GM21619 (cell line): ENCODE results near the gene TRAIP.
"Not testable (repeated sequence)": the region's sequence is repeated elsewhere in the genome, so short reads cannot be mapped to it uniquely, and the experiment has no call there.

ENCODE experiments used
- ATAC-seq: cut with Tn5 transposase; IDR thresholded peaks from one replicate; pipeline ENCODE4 v1.9.1; 2021; ENCODE audit not compliant: unreplicated experiment

TRAIP gene

DNA sequence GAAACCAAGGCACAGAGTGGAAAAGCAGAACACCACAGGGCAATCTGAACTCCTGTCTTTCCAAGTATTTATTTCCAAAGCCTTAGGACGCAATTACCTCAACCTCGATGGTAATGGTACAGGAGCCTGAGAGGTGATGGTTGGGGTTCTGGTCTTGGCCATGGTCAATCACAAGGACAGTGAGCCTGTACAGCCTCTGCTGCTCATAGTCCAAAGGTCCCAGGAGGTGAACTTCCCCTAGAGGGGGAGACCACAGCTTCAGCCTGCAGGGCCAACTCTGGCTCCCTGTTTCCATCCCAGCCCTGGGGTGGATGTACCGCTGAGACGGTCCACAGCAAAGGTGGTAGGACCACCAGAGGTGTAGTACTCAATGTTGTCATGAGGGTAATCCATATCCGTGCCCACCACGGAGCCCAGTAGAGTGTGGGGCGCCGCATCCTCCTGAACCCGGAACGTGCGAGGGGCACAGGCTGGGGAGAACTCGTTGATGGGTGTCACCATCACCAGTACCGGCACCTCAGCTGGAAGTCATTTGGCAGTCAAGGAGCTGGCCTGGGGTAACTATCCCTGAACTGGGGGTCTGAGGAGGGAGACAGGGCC is 62.8 kb downstream of the TRAIP start:
- no peak for ATAC-seq

DNA sequence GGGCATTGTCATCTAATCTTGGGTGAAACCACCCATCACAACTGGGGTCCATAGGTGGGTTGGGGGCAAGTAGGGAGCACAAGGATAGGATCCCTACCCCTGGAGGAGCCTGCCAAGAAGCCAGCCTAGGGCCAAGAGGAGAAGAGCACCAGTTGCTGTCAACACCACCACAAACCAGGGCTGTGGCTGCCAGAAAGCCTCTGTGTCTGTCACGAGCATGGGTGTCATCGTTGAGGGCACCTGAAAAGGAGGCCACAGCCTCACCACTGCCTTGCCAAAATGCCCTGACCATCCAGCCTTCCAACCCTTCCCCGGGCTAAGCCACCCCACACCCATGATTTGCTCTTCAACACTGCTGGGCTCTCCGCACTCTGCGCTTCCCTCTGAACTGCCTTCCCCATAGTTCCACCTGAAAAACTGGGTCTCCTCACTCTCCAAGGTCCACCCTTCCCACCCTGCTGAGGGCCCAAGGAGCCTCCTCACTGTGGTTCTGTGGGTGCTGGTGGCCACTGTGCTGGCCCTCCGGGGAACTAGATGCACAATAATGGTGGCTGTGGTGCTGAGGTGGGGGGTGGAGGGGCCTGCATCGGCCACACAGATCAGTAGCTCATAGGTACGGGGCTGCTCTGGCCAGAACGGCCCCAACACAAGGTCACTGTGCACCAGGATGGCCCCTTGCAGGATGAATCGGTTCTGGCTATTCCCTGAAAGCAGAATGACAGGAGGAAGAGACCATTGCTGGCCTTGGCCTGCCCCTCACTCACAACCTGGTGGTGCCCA is 63.8 kb downstream of the TRAIP start:
- no peak for ATAC-seq

DNA sequence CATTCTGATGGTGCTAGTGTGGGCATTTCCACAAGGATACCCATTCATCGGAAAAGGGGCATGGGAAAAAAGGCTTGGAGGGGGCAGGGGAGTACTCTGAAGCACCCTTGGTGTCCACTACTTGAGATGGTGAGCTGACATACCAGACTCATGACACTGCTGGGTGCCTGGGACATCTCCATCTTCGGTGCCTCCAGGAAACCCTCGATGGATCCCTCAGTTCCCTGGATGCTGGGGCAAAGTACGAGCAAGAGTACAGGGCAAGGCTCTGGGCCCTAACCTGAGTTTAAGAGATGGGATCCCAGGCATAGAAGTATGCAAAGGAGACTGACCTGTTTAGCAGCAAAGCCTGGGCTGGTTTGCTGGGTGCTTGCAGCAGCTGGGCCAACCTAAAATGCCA is 64.8 kb downstream of the TRAIP start:
- ATAC-seq: no peak

DNA sequence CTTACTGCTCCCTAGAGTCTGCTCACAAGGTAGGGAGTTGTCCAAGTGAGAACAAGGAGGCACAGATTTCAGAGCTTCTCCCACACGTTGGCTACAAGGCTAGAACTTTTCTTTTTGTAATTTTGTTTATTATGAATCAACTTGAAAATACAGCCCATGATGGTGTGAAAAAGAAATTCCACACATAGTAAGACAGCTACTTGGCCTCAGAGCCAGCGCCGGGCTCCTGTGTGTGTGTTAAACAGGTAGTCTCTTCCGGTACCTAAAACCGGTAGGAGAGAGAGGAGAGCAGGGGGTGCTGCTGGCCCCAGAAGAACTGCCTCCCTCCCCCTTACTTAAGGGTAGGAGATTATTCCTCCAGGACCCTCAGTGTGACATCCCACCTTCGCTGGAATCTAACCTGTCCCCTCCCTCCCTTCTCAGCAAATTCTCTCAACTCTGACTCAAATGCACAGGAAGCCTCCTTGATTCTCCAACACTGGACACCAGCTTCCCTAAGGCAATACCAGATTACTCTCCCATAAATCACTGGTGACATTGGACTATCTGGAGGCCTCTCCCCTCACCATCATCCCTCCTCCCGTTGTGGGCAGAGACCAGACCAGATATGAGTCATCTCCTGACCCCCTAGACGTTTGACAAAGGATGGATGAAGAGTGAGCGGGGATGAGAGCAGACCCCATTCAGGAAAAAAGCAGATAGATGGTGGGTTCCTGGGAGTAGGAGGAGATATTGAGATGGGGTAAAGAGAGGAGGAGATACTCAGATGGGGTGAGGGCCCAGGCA is 65.5 kb downstream of the TRAIP start:
- ATAC-seq: no peak

DNA sequence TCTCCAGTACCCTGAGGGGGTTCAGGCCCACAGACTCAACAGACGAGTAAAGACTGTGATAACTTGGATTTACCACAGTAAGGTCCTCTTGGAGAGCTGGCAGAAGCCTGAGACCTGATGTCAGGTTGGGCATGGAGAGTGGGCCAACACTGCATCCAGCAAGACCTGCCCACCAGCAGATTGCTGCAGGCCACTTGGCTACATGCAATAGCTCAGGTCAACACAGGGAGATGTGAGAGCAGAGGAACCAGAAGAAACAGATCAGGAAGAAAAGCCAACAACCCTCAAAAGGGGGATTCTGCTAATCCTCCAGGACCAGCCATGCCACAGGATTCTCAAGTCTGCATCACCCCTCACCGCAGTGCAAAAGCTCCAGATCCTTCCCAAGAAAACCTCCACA is 68.3 kb downstream of the TRAIP start:
- ATAC-seq: no peak

DNA sequence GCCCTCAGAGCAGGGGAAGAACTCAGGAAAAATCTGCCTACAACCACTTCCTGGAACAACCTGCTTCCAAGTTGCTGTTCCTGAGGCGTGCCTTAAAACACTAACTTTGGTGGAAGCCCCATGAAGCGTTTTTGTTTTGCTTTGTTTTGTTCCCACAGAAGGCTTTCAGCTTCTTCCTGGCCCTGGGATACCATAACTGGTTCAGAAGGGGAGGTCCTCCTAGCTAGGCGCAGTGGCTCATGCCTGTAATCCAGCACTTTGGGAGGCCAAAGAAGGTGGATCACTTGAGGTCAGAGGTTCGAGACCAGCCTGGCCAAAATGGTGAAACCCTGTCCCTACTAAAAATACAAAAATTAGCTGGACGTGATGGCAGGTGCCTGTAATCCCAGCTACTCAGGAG is 68.8 kb downstream of the TRAIP start:
- no peak for ATAC-seq

DNA sequence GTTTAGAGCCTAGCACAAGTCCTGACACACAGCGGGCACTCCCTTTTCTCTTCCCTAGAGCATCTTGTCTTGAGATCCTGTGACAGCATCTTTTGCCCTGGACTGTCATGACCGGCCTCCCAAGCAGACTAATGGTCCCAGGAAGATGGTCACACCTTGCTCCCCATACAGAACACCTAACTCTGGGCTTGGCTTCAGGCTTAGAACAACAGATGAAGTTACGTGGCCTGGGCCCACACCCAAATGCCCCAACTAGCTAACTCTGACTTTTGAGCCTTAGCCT is 69.2 kb downstream of the TRAIP start:
- ATAC-seq: no peak

DNA sequence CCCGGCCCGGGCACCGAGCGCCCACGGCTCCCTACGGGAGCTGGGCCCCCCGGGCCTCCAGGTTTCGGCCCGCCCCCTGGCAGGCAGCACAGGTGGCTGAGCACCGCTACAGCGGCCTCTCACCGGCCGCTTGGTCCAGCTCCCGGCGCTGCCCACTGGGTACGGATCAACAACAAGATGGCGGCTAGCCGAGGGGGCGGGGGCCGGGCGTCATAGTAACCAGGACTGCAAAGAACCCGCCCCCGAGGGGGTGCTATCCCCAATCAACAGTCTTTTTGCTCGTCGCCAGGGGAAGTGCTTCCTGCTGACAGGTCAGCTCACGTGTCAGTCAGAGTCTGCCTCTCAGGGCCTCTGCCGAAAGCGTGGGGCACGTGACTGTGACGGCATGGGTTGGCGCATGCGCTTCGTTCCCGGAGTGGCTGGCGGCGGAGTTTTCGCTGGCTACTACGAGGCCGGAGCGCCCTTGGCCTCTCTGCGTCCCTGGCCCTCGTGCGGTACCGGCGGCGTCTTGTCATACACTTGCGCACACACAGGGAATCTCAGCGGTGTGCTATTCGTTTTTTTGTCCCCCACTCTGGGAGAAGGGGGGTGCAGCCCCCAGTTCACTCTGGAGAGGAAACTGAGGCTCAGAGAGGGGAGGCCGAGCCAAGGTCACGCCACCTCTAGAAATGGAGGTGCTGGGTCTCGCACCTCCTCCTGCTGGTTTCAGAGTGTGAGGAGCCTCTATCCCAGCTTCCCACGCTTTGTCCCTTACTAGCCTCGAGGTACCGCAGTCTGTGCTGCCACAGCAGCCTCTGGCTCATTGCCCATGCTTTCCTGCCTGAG is 69.8 kb downstream of the TRAIP start, which contains the start of gene IP6K1:
TSS of gene IP6K1 (minus strand) at position 186 of the 825 bp plus-strand sequence. CDS start 38,502 bp downstream, outside the sequence.
- ATAC-seq: peak; percentile 98

DNA sequence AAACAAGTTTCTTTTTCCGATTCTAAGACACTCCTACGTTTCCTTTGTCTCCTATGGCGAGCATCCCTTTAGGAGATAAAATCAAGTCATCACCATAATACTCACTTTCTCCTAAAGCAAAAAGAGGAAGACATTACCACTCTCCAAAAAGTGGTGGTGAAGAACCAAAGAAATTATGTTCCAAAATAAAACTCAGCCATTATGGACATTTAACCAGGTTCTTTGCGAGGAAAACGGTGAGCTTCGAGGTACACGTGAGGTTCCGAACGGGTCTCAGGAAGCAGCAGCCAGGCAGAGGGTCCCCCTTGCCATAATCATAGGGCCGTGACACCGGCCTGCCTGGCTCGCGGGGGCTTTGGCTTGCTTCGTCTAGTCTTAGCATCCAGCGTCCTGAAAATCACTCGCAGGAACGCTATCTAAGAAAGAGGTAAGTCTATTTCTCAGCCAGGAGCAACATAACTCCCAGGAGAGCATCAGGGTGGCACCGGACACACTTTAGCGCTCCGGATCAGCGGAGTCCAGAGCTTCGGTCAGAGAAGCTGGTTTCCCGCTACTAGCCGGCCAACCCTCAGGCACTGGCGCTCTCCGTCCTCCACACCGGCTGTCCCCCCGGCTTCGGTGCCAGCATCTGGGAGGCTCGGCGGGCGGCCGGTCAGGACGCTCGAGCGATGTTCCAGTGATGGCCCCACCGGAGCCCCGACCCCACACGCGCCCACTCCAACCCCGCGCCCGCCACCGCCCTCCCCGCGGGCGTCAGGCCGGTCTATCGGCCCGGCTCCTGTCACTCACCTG is 70.6 kb downstream of the TRAIP start:
- ATAC-seq: peak; percentile 38

DNA sequence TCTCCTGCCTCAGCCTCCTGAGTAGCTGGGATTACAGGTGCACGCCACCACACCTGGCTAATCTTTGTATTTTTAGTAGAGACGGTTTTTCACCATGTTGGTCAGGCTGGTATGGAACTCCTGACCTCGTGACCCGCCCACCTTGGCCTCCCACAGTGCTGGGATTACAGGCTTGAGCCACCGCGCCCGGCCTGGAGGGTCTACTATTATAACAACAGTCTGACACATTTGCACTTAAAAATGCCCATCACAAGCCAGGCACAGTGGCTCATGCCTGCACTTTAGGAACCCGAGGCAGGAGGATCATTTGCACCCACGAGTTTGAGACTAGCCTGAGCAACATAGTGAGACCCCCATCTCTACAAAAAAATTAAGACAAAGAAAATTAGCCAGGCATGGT is 74.1 kb downstream of the TRAIP start:
- not testable (repeated sequence) for ATAC-seq

DNA sequence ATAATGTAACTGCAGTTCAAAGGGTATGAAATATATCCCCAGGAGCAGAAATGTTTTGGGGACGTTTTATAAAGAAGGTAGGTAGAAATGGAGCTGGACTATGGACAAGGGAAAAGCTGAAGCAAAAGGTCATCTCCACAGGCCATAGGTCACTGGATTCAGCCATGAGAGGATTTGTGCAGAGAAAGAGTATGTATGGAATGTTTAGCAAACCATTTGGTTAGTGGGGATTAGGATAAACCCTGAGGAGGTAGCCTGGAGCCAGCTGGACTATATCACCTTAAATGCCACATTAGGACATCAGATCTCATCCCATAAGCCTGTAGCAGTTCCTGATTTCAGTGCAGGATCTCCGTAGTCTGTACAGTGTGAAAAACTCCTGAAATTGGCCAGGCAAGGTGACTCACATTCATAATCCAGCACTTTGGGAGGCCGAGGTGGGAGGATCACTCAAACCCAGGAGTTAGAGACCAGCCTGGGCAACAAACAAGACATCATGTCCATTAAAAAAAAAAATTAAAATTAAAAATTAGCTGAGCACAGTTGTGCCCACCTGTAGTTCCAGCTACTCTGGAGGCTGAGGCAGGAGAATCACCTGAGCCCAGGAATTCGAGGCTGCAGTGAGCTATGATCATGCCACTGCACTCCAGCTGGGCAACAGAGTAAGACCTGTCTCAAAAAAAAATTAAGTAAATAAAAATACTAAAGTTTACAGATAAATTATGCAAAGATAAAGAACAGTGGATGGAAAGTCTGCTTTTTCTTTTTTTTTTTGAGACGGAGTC is 74.8 kb downstream of the TRAIP start:
- ATAC-seq: no peak

DNA sequence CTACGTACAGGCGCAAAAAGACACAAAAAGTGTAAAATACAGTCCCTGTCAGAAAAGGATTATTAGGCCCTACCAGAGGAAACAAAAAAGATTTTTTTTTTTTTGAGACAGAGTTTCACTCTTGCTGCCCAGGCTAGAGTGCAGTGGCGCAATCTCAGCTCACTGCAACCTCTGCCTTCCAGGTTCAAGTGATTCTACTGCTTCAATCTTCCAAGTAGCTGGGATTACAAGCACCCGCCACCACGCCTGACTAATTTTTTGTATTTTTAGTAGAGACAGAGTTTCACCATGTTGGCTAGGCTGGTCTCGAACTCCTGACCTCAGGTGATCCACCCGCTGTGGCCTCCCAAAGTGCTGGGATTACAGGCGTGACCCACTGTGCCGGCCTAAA is 75.4 kb downstream of the TRAIP start:
- ATAC-seq: not testable (repeated sequence)

DNA sequence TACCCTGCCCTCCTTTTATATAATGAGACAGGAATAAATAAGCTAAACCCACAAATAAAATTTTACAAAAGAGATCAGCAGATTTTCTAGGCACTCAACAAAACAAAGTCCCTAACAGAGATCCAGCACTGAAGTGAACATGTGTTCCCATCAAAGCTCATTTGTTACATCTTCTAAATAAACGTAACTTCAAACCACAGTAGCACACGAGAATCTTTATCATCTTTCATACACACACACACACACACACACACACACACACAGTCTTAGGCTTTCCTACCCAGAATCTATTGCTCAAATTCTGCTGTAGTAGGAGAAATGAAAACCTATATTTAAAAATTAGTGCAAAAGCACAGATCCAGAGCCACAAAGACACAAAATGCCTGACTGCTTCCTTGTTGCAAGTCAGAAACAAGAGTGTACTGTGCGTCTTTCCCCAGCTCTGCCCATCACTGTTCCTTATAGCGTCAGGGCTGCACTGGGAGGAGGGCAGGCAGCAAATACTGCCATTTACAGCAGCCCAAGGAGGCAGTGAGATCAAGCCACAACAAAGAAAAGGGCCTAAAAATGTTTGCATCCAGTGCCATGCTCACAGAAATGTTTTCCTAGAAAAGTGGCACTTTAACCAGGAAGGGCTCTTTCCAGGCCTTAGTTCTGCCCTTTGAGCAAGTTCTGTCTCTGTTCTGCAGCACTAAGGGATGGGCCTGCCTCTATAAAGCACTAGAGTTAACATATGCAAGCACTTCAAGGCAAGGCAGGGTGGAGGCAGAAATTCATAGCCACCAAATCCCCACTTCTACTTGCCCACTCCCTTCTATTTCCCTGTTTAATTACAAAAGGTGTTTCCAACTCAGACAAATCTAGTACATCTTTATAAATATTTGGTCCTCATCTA is 76.0 kb downstream of the TRAIP start:
- ATAC-seq: no peak

DNA sequence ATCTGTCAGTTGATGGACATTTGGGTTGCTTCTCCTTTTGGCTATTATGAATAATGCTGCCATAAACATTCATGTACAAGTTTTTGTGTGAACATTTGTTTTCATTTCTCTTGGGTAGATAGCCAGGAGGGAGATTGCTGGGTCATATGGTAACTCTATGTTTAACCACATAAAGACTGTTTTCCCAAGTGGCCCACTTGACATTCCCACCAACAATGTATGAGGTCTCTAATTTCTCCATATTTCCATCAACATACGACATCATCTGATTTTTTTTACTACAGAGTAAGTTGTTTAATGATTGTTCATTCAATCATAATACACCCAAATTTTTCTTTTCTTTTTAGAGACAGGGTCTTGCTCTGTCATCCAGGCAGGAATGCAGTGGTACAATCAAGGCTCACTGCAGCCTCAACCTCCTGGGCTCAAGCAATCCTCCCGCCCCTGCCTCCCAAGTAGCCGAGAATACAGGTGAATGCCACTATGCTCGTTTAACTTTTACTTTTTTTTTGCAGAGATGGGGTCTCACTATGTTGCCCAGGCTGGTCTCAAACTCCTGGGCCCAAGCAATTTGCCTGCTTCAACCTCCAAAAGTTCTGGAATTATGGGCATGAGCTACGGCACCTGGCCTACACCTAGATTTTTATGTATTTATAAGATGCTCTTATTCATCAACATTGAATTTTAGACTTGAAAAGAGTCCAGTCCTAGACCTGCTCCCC is 76.8 kb downstream of the TRAIP start:
- no peak for ATAC-seq
